Fibroblast of lung (primary cell): ENCODE data around the gene CSN3. TPM values are rescaled to one million over a fixed set of nuclear protein-coding genes. Genes with fewer than 3 reads are reported as not detected.
"Not testable (repeated sequence)": the region's sequence is repeated elsewhere in the genome, so short reads cannot be mapped to it uniquely, and the experiment has no call there.

ENCODE experiments used
- DNase-seq, 2 donors: peaks; one replicate each; pipeline versions ENCODE4 v3.0.0 to v3.0.0-alpha.2; 2010; ENCODE audit warnings: low read depth in 2 of 2
- H2AFZ ChIP-seq: 2 replicates; pipeline ENCODE4 v1.5.1; 2012; ENCODE audit warnings: low read length, control low read depth, inconsistent platforms
- H3K27ac ChIP-seq: 2 replicates; pipeline ENCODE4 v1.5.1; 2011; ENCODE audit warnings: low read length, control low read depth; ENCODE audit not compliant: insufficient read depth
- H3K27me3 ChIP-seq: 2 replicates; pipeline ENCODE4 v1.5.1; 2011; ENCODE audit warnings: mild to moderate bottlenecking, low read length; ENCODE audit not compliant: control insufficient read depth, insufficient read depth
- H3K36me3 ChIP-seq: 2 replicates; pipeline ENCODE4 v1.5.1; 2011; ENCODE audit warnings: low read length; ENCODE audit not compliant: control insufficient read depth, insufficient read depth
- H3K4me1 ChIP-seq: 2 replicates; pipeline ENCODE4 v1.5.1; 2011; ENCODE audit warnings: low read length; ENCODE audit not compliant: control insufficient read depth, insufficient read depth; ENCODE audit errors: extremely low read depth
- H3K4me2 ChIP-seq: 2 replicates; pipeline ENCODE4 v1.5.1; 2011; ENCODE audit warnings: low read length, control low read depth; ENCODE audit not compliant: insufficient read depth; ENCODE audit errors: extremely low read depth
- H3K4me3 ChIP-seq, 4 experiments: fragments of 200-600 bp in 1 of 4; sonication (generic) in 1 of 4; replicated peaks in 1 of 4; 2 replicates each; pipeline ENCODE4 v1.5.1; 2011 to 2016; ENCODE audit warnings: low read length in 4 of 4, low read depth in 3 of 4, mild to moderate bottlenecking in 3 of 4, control low read depth in 2 of 4, inconsistent platforms in 1 of 4, mixed read lengths in 1 of 4; ENCODE audit not compliant: insufficient read depth in 1 of 4; ENCODE audit errors: control extremely low read depth in 1 of 4
- H3K79me2 ChIP-seq: 2 replicates; pipeline ENCODE4 v1.5.1; 2012; ENCODE audit warnings: mild to moderate bottlenecking, low read length, inconsistent platforms; ENCODE audit not compliant: control insufficient read depth, insufficient read depth
- H3K9ac ChIP-seq: 2 replicates; pipeline ENCODE4 v1.5.1; 2011; ENCODE audit warnings: mild to moderate bottlenecking, low read length, control low read depth; ENCODE audit not compliant: insufficient read depth
- H3K9me3 ChIP-seq: 2 replicates; pipeline ENCODE4 v1.5.1; 2012; ENCODE audit warnings: low read depth, low read length; ENCODE audit not compliant: control insufficient read depth, insufficient read depth
- H4K20me1 ChIP-seq: 2 replicates; pipeline ENCODE4 v1.5.1; 2011; ENCODE audit warnings: low read length; ENCODE audit not compliant: control insufficient read depth, insufficient read depth; ENCODE audit errors: extremely low read depth
- EZH2 ChIP-seq: IDR thresholded peaks from 2 replicates; pipeline ENCODE4 v1.5.1; 2012; ENCODE audit warnings: low read length, control low read depth, mild to moderate bottlenecking; ENCODE audit errors: missing control alignments
- polyA plus RNA-seq, 2 donors: library from polyadenylated mRNA; depleted of rRNA in 1 of 2; stranded (reverse) in 1 of 2; unstranded in 1 of 2; fragments of >200 nt; gene quantifications; 2 replicates each; pipeline ENCODE4 v1.2.1, GENCODE V29; 2011 to 2012; ENCODE audit warnings: missing spikeins in 1 of 2
- total RNA-seq: library from RNA; depleted of rRNA; stranded (reverse); fragments of >200 nt; gene quantifications from 2 replicates; pipeline ENCODE4 v1.2.1, GENCODE V29; 2014
- TF ChIP-seq, protein P1 (sequence below), 2 donors: IDR thresholded peaks in 1 of 2; conservative IDR thresholded peaks in 1 of 2; 1 replicate in 1 of 2; 2 replicates in 1 of 2; pipeline ENCODE4 v1.5.1; 2011 to 2012; ENCODE audit warnings: low read length in 2 of 2, control low read depth in 1 of 2, inconsistent platforms in 1 of 2, low read depth in 1 of 2, mild to moderate bottlenecking in 1 of 2

CSN3 gene
- total and polyA plus RNA-seq, 2 donors (not counting 1 experiment from before 2014, with no cell fraction given) = not detected

DNA sequence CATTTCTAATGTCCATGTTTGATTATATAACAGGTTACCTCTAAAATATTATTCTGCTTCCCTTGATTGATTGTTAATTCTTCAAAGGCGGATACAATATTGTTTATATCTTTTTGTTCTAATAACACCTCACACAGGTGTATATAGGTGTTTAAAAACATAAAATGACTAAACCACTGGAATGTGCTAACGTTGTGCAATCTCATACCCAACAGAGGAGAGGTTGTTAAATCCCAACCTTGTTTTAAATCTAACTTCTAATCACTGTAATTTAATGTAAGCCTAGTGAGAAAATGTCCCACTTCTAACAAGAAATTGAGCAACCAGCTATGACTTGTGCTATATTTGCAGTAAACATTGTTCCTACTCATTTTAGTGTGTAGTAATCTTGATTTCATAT, 45.5 kb upstream of the CSN3 start:
- no peak for DNase-seq
- Histone ChIP-seq H2AFZ (no peak overlapping the region), H3K4me2 (no peak overlapping the region), H3K36me3 (no peaks in the 10 kb centered on the region), H3K4me3 (no peak overlapping the region), H3K9me3 (no peaks in the 10 kb centered on the region), H3K27ac (no peak overlapping the region), H4K20me1 (no peaks in the 10 kb centered on the region), H3K9ac (no peak overlapping the region), H3K27me3 (no peaks in the 10 kb centered on the region), H3K79me2 (no peaks in the 10 kb centered on the region), H3K4me1 (no peaks in the 10 kb centered on the region)
- TF ChIP-seq, protein P1, sequence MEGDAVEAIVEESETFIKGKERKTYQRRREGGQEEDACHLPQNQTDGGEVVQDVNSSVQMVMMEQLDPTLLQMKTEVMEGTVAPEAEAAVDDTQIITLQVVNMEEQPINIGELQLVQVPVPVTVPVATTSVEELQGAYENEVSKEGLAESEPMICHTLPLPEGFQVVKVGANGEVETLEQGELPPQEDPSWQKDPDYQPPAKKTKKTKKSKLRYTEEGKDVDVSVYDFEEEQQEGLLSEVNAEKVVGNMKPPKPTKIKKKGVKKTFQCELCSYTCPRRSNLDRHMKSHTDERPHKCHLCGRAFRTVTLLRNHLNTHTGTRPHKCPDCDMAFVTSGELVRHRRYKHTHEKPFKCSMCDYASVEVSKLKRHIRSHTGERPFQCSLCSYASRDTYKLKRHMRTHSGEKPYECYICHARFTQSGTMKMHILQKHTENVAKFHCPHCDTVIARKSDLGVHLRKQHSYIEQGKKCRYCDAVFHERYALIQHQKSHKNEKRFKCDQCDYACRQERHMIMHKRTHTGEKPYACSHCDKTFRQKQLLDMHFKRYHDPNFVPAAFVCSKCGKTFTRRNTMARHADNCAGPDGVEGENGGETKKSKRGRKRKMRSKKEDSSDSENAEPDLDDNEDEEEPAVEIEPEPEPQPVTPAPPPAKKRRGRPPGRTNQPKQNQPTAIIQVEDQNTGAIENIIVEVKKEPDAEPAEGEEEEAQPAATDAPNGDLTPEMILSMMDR (conservative IDR thresholded peaks at IDR 0.05 in 1 of 2, IDR thresholded peaks at IDR 0.05 in 1 of 2; ENCODE audit: low read depth in 1 of 2, low read length in 2 of 2) = no peak

DNA sequence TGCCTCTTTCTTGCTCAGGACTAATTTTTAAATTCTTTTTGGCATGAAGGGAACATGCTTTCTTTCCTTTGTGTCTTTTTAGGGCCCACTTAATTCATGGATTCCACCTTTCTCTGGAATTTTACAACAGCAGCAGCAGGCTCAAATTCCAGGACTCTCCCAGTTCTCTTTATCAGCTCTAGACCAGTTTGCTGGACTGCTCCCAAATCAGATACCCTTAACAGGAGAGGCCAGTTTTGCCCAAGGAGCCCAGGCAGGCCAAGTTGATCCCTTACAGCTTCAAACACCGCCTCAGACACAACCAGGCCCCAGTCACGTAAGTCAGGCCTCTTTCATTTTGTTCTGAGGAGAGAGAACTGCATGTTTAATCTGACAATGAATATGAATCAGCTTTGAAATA, 44.6 kb upstream of the CSN3 start:
- Histone ChIP-seq H3K27ac (no peak overlapping the region), H3K4me1 (no peaks in the 10 kb centered on the region), H3K36me3 (no peaks in the 10 kb centered on the region), H3K79me2 (no peaks in the 10 kb centered on the region), H3K9me3 (no peaks in the 10 kb centered on the region), H3K4me2 (no peak overlapping the region), H2AFZ (no peak overlapping the region), H3K9ac (no peak overlapping the region), H3K27me3 (no peaks in the 10 kb centered on the region), H3K4me3 (no peak overlapping the region), H4K20me1 (no peaks in the 10 kb centered on the region)
- TF ChIP-seq EZH2 = no peak
- TF ChIP-seq, protein P1 (conservative IDR thresholded peaks at IDR 0.05 in 1 of 2, IDR thresholded peaks at IDR 0.05 in 1 of 2; ENCODE audit: low read depth in 1 of 2, low read length in 2 of 2) = no peak
- DNase-seq = peak in 1 of 2 donors; percentile 0

DNA sequence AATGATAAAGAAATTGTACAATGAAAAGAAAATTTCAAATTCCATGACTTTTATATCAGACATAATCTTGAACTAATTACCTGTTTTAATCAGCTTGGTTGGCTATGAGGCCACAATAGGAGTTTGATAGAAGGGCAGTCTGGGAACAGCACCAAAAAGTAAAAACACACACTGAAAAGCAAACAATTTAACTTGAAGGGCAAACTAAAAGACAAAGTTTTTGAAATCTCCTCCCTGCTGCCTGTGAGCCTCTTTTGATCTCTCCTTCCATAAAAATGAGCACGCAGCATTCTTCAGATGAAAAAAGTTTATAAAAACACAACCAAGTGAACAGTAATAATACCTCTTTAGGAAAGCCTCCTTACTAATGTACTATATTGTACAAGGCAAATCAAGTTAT, 38.8 kb upstream of the CSN3 start:
- no peaks in the 10 kb centered on the region for H3K27me3 ChIP-seq
- no peaks in the 10 kb centered on the region for H3K4me1 ChIP-seq
- no peaks in the 10 kb centered on the region for H3K36me3 ChIP-seq
- H3K79me2 ChIP-seq = no peaks in the 10 kb centered on the region
- no peak overlapping the region for H2AFZ ChIP-seq
- no peak overlapping the region for H3K4me3 ChIP-seq
- no peak overlapping the region for H3K4me2 ChIP-seq
- no peak overlapping the region for H3K27ac ChIP-seq
- DNase-seq = no peak
- no peak for TF ChIP-seq EZH2
- TF ChIP-seq, protein P1 (conservative IDR thresholded peaks at IDR 0.05 in 1 of 2, IDR thresholded peaks at IDR 0.05 in 1 of 2; ENCODE audit: low read depth in 1 of 2, low read length in 2 of 2) = no peak
- no peaks in the 10 kb centered on the region for H4K20me1 ChIP-seq
- no peaks in the 10 kb centered on the region for H3K9me3 ChIP-seq
- no peak overlapping the region for H3K9ac ChIP-seq

DNA sequence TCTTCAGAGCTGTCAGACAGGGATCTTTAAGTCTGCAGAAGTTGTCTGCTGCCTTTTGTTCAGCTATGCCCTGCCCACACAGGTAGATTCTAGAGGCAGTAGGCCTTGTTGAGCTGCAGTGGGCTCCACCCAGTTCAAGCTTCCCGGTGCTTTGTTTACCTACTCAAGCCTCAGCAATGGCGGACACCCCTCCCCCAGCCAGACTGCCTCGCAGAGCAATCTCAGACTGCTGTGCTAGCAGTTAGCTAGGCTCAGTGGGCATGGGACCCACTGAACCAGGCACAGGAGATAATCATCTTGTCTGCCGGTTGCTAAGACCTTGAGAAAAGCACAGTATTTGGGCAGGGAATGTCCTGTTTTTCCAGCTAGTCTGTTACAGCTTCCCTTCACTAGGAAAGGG, 29.6 kb upstream of the CSN3 start:
- H3K4me2 ChIP-seq, H3K4me1 ChIP-seq, DNase-seq, H3K79me2 ChIP-seq, H3K4me3 ChIP-seq, H3K36me3 ChIP-seq, H3K27ac ChIP-seq, H4K20me1 ChIP-seq, H3K9ac ChIP-seq, H3K27me3 ChIP-seq, H3K9me3 ChIP-seq, H2AFZ ChIP-seq: not testable (repeated sequence)

DNA sequence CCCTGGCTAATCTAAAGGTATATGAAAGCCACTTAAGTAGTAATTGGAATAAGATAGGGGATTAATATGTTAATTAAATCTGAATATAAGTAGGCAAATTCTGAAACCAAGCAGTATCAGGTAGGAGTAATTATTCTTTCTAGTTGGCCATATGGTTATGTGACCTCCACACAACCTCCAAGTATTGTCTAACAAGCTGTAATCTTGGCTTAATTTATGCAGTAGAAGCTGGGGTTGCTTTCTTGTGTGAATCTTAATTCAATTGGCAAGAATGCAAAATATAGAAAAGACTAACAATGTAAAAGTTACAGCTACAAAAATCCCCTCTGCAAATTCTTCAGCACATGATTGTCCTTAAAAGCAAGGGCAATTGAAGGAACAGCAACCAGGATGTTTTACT, 26.3 kb upstream of the CSN3 start:
- H3K27ac ChIP-seq, H3K27me3 ChIP-seq, H3K9me3 ChIP-seq, H3K79me2 ChIP-seq, H4K20me1 ChIP-seq, H3K4me2 ChIP-seq, H2AFZ ChIP-seq, DNase-seq, H3K4me3 ChIP-seq, H3K4me1 ChIP-seq, H3K9ac ChIP-seq, H3K36me3 ChIP-seq: not testable (repeated sequence)
